A673 (cell line): Measurements from ENCODE around the gene UTP11. TPM values are rescaled to one million over a fixed set of nuclear protein-coding genes. Genes with fewer than 3 reads are reported as not detected.

Source experiments
- BruUV-seq: library from RNA; stranded (reverse); fragments of 400-500 nt; replicated peaks from 2 replicates; lab custom pipeline; 2021; lab: Mats Ljungman, UMichigan
- CTCF ChIA-PET: fragments of 300-600 bp; sonication (Branson Sonifier 250); formaldehyde crosslinking; loops from one replicate; lab custom pipeline; 2022; ENCODE audit warnings: antibody characterized with exemption; lab: Charles Lee
- POLR2A ChIA-PET: fragments of 300-600 bp; sonication (Branson Sonifier 250); formaldehyde crosslinking; loops from one replicate; lab custom pipeline; 2022; ENCODE audit warnings: antibody characterized with exemption; ENCODE audit not compliant: low non-redundant PET; lab: Charles Lee
- DNase-seq: peaks from one replicate; pipeline ENCODE4 v3.0.0-alpha.2; 2015; ENCODE audit warnings: low spot score
- H3K27ac ChIP-seq: fragments of 200-600 bp; sonication (generic); 2 replicates; pipeline ENCODE4 v1.5.1; 2016; ENCODE audit warnings: mixed run types, low read depth, mild to moderate bottlenecking, mixed read lengths, antibody characterized with exemption, low read length; ENCODE audit not compliant: poor library complexity, severe bottlenecking
- H3K27me3 ChIP-seq: fragments of 200-600 bp; sonication (generic); replicated peaks from 2 replicates; pipeline ENCODE4 v1.6.1; 2017; ENCODE audit warnings: mixed run types, low read depth, mild to moderate bottlenecking, mixed read lengths, antibody characterized with exemption, low read length; ENCODE audit not compliant: insufficient read depth, poor library complexity
- H3K36me3 ChIP-seq: fragments of 200-600 bp; sonication (generic); 2 replicates; pipeline ENCODE4 v1.6.1; 2016; ENCODE audit warnings: mixed run types, mild to moderate bottlenecking, mixed read lengths, antibody characterized with exemption, low read length; ENCODE audit not compliant: insufficient read depth, poor library complexity, severe bottlenecking
- H3K4me1 ChIP-seq: fragments of 200-600 bp; sonication (generic); 2 replicates; pipeline ENCODE4 v1.6.1; 2017; ENCODE audit warnings: mixed run types, mild to moderate bottlenecking, mixed read lengths, antibody characterized with exemption, low read length; ENCODE audit not compliant: insufficient read depth, poor library complexity, severe bottlenecking
- H3K4me3 ChIP-seq: fragments of 200-600 bp; sonication (generic); 2 replicates; pipeline ENCODE4 v1.5.1; 2016; ENCODE audit warnings: low read depth, mixed run types, mild to moderate bottlenecking, mixed read lengths, low read length; ENCODE audit not compliant: poor library complexity, severe bottlenecking
- H3K9me3 ChIP-seq: fragments of 200-600 bp; sonication (generic); 2 replicates; pipeline ENCODE4 v1.6.1; 2016; ENCODE audit warnings: mixed run types, low read depth, mild to moderate bottlenecking, mixed read lengths, antibody characterized with exemption, low read length; ENCODE audit not compliant: poor library complexity, severe bottlenecking
- EZH2 ChIP-seq: fragments of 200-600 bp; sonication (generic); IDR thresholded peaks from 2 replicates; pipeline ENCODE4 v1.6.1; 2017; ENCODE audit warnings: borderline replicate concordance, low read depth, mild to moderate bottlenecking, mixed read lengths, antibody characterized with exemption, low read length; ENCODE audit not compliant: poor library complexity, severe bottlenecking
- intact Hi-C: fragments of 100-400 bp; cut with micrococcal nuclease; formaldehyde crosslinking; loops from one replicate; pipeline ENCODE4 v1.10.0; 2022; ENCODE audit not compliant: unreplicated experiment
- total RNA-seq: library from RNA; stranded (reverse); gene quantifications from 2 replicates; pipeline ENCODE4 v1.2.3, GENCODE V29; 2021
- TF ChIP-seq, protein P1 (sequence below): fragments of 300-800, 200-600 bp; sonication (generic); conservative IDR thresholded peaks from 2 replicates; pipeline ENCODE4 v1.5.1; 2017; ENCODE audit warnings: low read depth, mild to moderate bottlenecking, antibody characterized with exemption, low read length, moderate library complexity, mixed read lengths

The UTP11 gene
- total RNA-seq, 1 experiment from 2014 or later, result 113 TPM

DNA sequence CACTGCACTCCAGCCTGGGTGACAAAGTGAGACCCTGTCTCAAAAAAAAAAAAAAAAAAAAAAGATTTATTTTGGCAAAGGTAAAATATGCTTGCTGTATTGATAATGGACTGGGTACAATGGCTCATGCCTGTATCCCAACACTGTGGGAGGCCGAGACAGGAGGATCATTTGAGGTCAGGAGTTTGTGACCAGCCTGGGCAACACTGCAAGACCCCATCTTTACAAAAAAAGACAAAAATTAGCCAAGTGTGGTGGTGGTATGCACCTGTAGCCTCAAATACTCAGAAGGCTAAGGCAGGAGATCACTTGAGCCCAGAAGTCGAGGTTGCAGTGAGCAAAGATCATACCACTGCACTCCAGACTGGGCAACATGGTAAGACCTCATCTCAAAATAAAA lies 29.0 kb upstream of the UTP11 start:
- H3K27me3 ChIP-seq, result no peaks in the 10 kb centered on the region
- DNase-seq, result no peak
- ChIA-PET CTCF (no interaction called here), POLR2A (no interaction called here)
- H3K4me3 ChIP-seq, result no peak overlapping the region
- H3K4me1 ChIP-seq, result no peaks in the 10 kb centered on the region
- TF ChIP-seq EZH2, result no peak
- TF ChIP-seq, protein P1, sequence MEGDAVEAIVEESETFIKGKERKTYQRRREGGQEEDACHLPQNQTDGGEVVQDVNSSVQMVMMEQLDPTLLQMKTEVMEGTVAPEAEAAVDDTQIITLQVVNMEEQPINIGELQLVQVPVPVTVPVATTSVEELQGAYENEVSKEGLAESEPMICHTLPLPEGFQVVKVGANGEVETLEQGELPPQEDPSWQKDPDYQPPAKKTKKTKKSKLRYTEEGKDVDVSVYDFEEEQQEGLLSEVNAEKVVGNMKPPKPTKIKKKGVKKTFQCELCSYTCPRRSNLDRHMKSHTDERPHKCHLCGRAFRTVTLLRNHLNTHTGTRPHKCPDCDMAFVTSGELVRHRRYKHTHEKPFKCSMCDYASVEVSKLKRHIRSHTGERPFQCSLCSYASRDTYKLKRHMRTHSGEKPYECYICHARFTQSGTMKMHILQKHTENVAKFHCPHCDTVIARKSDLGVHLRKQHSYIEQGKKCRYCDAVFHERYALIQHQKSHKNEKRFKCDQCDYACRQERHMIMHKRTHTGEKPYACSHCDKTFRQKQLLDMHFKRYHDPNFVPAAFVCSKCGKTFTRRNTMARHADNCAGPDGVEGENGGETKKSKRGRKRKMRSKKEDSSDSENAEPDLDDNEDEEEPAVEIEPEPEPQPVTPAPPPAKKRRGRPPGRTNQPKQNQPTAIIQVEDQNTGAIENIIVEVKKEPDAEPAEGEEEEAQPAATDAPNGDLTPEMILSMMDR, result no peak
- intact Hi-C loops, result no loop called here
- H3K27ac ChIP-seq, result no peak overlapping the region
- no TSS peak for BruUV-seq
- peaks cover 90% of the 10 kb centered on the region for H3K36me3 ChIP-seq
- no peaks in the 10 kb centered on the region for H3K9me3 ChIP-seq

DNA sequence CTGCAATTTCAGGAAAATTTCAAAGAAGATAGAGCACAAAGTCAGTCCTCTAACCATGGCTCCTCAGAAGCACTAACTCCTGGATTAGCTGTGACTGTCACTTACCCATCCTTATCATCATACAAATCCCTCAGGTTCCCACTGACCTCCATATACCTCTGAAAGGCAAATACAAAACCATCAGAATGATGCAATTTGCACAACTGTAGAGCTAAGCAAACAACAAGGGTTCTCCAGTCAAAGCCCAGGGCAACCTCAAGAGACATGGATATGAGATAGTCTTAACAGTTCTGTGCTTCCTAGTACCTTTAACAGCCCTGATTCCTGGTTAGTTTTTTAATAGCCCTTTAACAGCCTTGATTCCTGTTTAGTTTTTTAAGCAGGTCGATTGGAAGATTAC lies 24.9 kb upstream of the UTP11 start:
- Histone ChIP-seq H3K27me3 (no peaks in the 10 kb centered on the region), H3K36me3 (peaks cover 49% of the 10 kb centered on the region), H3K9me3 (no peaks in the 10 kb centered on the region), H3K4me3 (no peak overlapping the region), H3K4me1 (peaks cover 3% of the 10 kb centered on the region), H3K27ac (no peak overlapping the region)
- ChIA-PET POLR2A (no interaction called here), CTCF (no interaction called here)
- no peak for TF ChIP-seq EZH2
- TF ChIP-seq, protein P1, result no peak
- intact Hi-C loops, result no loop called here
- DNase-seq, result no peak
- BruUV-seq, result no TSS peak

DNA sequence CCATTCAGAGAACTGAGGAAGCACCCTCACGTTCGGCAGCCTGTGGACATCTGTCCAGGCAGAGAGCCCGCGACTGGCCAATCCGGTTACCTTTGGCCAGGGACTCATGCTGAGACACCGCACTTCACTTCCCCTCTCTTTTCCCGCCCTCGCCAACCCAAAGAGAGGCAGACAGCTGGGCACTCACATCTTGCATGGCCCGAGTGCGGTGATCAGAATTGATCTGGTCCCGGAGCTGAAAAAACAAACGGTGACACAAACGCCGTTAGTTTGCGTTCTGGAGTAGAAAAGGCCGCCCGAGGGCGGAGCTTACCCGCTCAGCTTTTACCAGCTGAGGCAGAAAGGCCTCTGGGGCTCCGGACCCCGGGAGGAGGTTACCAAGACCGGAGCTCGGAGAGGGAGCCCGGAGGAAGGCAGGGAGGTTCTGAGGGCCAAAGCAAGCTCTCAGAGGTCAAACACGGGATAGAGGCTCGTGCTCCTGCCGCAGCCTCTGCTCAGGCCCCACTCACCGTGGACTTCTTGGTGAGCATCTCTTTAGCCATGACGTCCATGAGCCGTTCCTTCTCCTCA lies 23.1 kb upstream of the UTP11 start:
- no peak for DNase-seq
- Histone ChIP-seq H3K9me3 (no peaks in the 10 kb centered on the region), H3K4me3 (peak overlapping the region; percentile 73), H3K27me3 (no peaks in the 10 kb centered on the region), H3K36me3 (peaks cover 38% of the 10 kb centered on the region), H3K4me1 (peaks cover 3% of the 10 kb centered on the region), H3K27ac (peak overlapping the region; percentile 75)
- TSS peak; percentile 50 for BruUV-seq
- CTCF ChIA-PET, result interaction anchor here (0.7 to 1.3 kb wide), 3 partner anchors 11 to 846 kb away, joined by 3 to 5 read pairs (median 3); no protein-coding TSS in a partner anchor
- intact Hi-C loops, result no loop called here
- no peak for TF ChIP-seq EZH2
- TF ChIP-seq, protein P1, result no peak
- POLR2A ChIA-PET, result no interaction called here
